H1 (cell line): ENCODE measurements around the gene MKI67.

Source experiments
- JUND ChIP-seq: IDR thresholded peaks from 2 replicates; pipeline ENCODE4 v1.6.1; 2011; ENCODE audit warnings: mild to moderate bottlenecking, improper control_type of control experiment, low read length
- POLR2A ChIP-seq, 2 experiments: IDR thresholded peaks; 1 replicate in 1 of 2; 2 replicates in 1 of 2; pipeline ENCODE4 v1.6.1; 2011; ENCODE audit warnings: low read depth in 2 of 2, low read length in 2 of 2, mild to moderate bottlenecking in 2 of 2; ENCODE audit errors: control extremely low read depth in 1 of 2
- RBBP5 ChIP-seq: IDR thresholded peaks from 2 replicates; pipeline ENCODE4 v1.7.1; 2012; ENCODE audit warnings: low read depth, mild to moderate bottlenecking, inconsistent platforms, low read length, moderate library complexity, borderline replicate concordance
- SP2 ChIP-seq: IDR thresholded peaks from 2 replicates; pipeline ENCODE4 v1.6.1; 2012; ENCODE audit warnings: mild to moderate bottlenecking, low read length, inconsistent platforms
- TEAD4 ChIP-seq: IDR thresholded peaks from 2 replicates; pipeline ENCODE4 v1.6.1; 2012; ENCODE audit warnings: low read depth, low read length, inconsistent platforms, mixed read lengths
- TF ChIP-seq, protein P1 (sequence below), 3 experiments: IDR thresholded peaks; 1 replicate in 2 of 3; 2 replicates in 1 of 3; pipeline versions ENCODE4 v1.5.1 to v1.6.1; 2011; ENCODE audit warnings: low read length in 3 of 3, mild to moderate bottlenecking in 3 of 3, inconsistent platforms in 2 of 3, low read depth in 1 of 3, moderate library complexity in 1 of 3; ENCODE audit not compliant: insufficient read depth in 1 of 3; ENCODE audit errors: control extremely low read depth in 1 of 3

DNA sequence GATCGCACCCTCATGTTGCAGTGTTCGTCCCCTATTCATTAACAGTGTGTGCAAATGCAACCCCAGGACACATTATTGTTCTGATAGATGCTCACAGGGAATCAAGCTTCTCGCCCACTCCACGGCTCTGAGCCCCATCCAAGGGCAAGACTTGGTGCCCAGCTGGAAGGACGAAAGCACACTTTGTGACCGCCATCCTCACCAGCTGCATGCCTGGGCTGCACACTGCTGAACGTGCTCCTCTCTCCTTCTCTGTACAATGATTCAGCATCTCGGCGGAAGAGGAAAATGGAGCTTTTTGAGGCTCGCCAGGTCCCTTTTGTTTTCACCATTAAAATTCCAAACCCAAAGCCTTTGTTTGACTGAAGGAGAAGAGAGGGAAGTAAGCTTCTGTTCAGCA lies 41.9 kb downstream of the MKI67 start:
- TF ChIP-seq TEAD4: no peak
- TF ChIP-seq JUND: no peak
- TF ChIP-seq, protein P1, sequence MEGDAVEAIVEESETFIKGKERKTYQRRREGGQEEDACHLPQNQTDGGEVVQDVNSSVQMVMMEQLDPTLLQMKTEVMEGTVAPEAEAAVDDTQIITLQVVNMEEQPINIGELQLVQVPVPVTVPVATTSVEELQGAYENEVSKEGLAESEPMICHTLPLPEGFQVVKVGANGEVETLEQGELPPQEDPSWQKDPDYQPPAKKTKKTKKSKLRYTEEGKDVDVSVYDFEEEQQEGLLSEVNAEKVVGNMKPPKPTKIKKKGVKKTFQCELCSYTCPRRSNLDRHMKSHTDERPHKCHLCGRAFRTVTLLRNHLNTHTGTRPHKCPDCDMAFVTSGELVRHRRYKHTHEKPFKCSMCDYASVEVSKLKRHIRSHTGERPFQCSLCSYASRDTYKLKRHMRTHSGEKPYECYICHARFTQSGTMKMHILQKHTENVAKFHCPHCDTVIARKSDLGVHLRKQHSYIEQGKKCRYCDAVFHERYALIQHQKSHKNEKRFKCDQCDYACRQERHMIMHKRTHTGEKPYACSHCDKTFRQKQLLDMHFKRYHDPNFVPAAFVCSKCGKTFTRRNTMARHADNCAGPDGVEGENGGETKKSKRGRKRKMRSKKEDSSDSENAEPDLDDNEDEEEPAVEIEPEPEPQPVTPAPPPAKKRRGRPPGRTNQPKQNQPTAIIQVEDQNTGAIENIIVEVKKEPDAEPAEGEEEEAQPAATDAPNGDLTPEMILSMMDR (IDR thresholded peaks at IDR 0.05; ENCODE audit: control extremely low read depth in 1 of 3, insufficient read depth in 1 of 3, low read depth in 1 of 3, low read length in 3 of 3): no peak
- TF ChIP-seq SP2: no peak
- no peak for TF ChIP-seq RBBP5
- no peak for TF ChIP-seq POLR2A (IDR thresholded peaks at IDR 0.05; ENCODE audit: control extremely low read depth in 1 of 2, low read depth in 2 of 2, low read length in 2 of 2)
